IMR-90 (cell line): ENCODE data around the gene CD180.

ENCODE experiments used
- BHLHE40 ChIP-seq: fragments of 150-350 bp; IDR thresholded peaks from 2 replicates; pipeline ENCODE4 v1.6.1; 2016; ENCODE audit warnings: mild to moderate bottlenecking, low read depth, low read length
- CEBPB ChIP-seq: IDR thresholded peaks from 2 replicates; pipeline ENCODE4 v1.6.1; 2012; ENCODE audit warnings: low read depth, low read length, improper control_type of control experiment
- POLR2A ChIP-seq: IDR thresholded peaks from 2 replicates; pipeline ENCODE4 v1.6.1; 2012; ENCODE audit warnings: mild to moderate bottlenecking, low read depth, low read length
- RAD21 ChIP-seq: IDR thresholded peaks from 2 replicates; pipeline ENCODE4 v1.6.1; 2012; ENCODE audit warnings: low read length, improper control_type of control experiment
- RCOR1 ChIP-seq: IDR thresholded peaks from 2 replicates; pipeline ENCODE4 v1.6.1; 2012; ENCODE audit warnings: mild to moderate bottlenecking, low read length, improper control_type of control experiment; ENCODE audit not compliant: insufficient replicate concordance
- RFX5 ChIP-seq: IDR thresholded peaks from 2 replicates; pipeline ENCODE4 v1.8.0; 2012; ENCODE audit warnings: low read depth, mild to moderate bottlenecking, low read length, moderate library complexity
- USF2 ChIP-seq: fragments of 150-350 bp; IDR thresholded peaks from 2 replicates; pipeline ENCODE4 v1.6.1; 2017; ENCODE audit warnings: mild to moderate bottlenecking, antibody characterized with exemption, low read length, low read depth
- TF ChIP-seq, protein P1 (sequence below): conservative IDR thresholded peaks from 2 replicates; pipeline ENCODE4 v1.5.1; 2012; ENCODE audit warnings: mild to moderate bottlenecking, low read depth, low read length, improper control_type of control experiment

DNA sequence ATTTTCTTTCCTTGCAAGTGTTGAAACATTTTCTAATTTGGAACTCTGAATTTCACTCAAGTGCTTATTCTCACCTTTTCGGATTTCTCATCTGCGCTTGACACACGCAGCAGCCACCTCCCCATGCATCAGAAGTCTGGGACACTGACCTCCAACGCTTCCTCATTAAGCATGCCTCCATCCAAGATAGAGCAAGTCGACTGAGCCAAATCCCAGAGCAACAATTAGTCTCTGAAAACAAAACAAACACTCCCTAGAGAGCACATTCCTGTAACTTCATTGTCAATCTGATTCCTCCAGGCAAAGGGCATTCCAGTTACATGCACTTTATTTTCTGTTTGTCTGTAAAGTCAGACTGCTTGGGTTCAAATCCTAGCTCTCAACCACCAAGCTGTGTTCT is 5.7 kb downstream of the CD180 start:
- TF ChIP-seq, protein P1, sequence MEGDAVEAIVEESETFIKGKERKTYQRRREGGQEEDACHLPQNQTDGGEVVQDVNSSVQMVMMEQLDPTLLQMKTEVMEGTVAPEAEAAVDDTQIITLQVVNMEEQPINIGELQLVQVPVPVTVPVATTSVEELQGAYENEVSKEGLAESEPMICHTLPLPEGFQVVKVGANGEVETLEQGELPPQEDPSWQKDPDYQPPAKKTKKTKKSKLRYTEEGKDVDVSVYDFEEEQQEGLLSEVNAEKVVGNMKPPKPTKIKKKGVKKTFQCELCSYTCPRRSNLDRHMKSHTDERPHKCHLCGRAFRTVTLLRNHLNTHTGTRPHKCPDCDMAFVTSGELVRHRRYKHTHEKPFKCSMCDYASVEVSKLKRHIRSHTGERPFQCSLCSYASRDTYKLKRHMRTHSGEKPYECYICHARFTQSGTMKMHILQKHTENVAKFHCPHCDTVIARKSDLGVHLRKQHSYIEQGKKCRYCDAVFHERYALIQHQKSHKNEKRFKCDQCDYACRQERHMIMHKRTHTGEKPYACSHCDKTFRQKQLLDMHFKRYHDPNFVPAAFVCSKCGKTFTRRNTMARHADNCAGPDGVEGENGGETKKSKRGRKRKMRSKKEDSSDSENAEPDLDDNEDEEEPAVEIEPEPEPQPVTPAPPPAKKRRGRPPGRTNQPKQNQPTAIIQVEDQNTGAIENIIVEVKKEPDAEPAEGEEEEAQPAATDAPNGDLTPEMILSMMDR, result no peak
- TF ChIP-seq USF2 (no peak), BHLHE40 (no peak), RCOR1 (no peak), POLR2A (no peak), RAD21 (no peak), CEBPB (no peak), RFX5 (no peak)
